GM12878 (cell line): ENCODE data around the gene SCGB3A2. TPM values are rescaled to one million over a fixed set of nuclear protein-coding genes. Genes with fewer than 3 reads are reported as not detected.

Source experiments
- ATAC-seq: fragments of 200-7000 bp; cut with Tn5 transposase; 3 replicates; pipeline ENCODE4 v1.9.1; 2020; ENCODE audit warnings: mild to moderate bottlenecking, moderate library complexity
- BruUV-seq: library from RNA; stranded (reverse); fragments of 400-500 nt; replicated peaks from 2 replicates; lab custom pipeline; 2021; lab: Mats Ljungman, UMichigan
- CTCF ChIA-PET: fragments of 300-600 bp; sonication (Branson Sonifier 250); formaldehyde crosslinking; extraction: SDS; loops from one replicate; lab custom pipeline; 2021; ENCODE audit warnings: inconsistent platforms; lab: Yijun Ruan, JAX
- POLR2A ChIA-PET: fragments of 350-600 bp; formaldehyde crosslinking; extraction: SDS; loops from one replicate; lab custom pipeline; 2021; ENCODE audit warnings: inconsistent platforms; lab: Charles Lee
- RAD21 ChIA-PET: fragments of 300-600 bp; sonication (Branson Sonifier 250); formaldehyde crosslinking; loops from one replicate; lab custom pipeline; 2023; ENCODE audit warnings: antibody characterized with exemption; ENCODE audit not compliant: unreplicated experiment; lab: Charles Lee
- SMC1A ChIA-PET: fragments of 300-600 bp; sonication (Branson Sonifier 250); formaldehyde crosslinking; loops from one replicate; lab custom pipeline; 2023; ENCODE audit not compliant: unreplicated experiment, uncharacterized antibody; lab: Charles Lee
- DNase-seq: peaks from one replicate; pipeline ENCODE4 v3.0.0-alpha.2; 2011; ENCODE audit warnings: low read depth, low spot score
- FAIRE-seq: peaks from 3 replicates; lab custom pipeline; 2011; peaks lifted over from hg19 to GRCh38; lab: Jason Lieb, UNC
- H2AFZ ChIP-seq: 2 replicates; pipeline ENCODE4 v1.6.0; 2011; ENCODE audit warnings: low read depth, low read length, control low read depth; ENCODE audit not compliant: control insufficient read depth
- H3K27ac ChIP-seq: 2 replicates; pipeline ENCODE4 v1.5.1; 2011; ENCODE audit warnings: control low read depth; ENCODE audit not compliant: control insufficient read depth, insufficient read depth
- H3K27me3 ChIP-seq, 2 experiments: replicated peaks in 1 of 2; 2 replicates each; pipeline versions ENCODE4 v1.6.0 to v1.6.1; 2011; ENCODE audit warnings: low read length in 1 of 2; ENCODE audit not compliant: control insufficient read depth in 2 of 2, insufficient read depth in 2 of 2
- H3K36me3 ChIP-seq, 2 experiments: 2 replicates each; pipeline ENCODE4 v1.5.1; 2011; ENCODE audit warnings: low read length in 1 of 2; ENCODE audit not compliant: control insufficient read depth in 2 of 2, insufficient read depth in 2 of 2
- H3K4me1 ChIP-seq: 2 replicates; pipeline ENCODE4 v1.6.1; 2011; ENCODE audit warnings: mild to moderate bottlenecking, low read length, moderate library complexity, mixed read lengths; ENCODE audit not compliant: control insufficient read depth, insufficient read depth
- H3K4me2 ChIP-seq: 2 replicates; pipeline ENCODE4 v1.6.0; 2011; ENCODE audit warnings: control low read depth; ENCODE audit not compliant: control insufficient read depth, insufficient read depth
- H3K4me3 ChIP-seq: fragments of 200-600 bp; sonication (generic); 2 replicates; pipeline ENCODE4 v1.5.1; 2016
- H3K79me2 ChIP-seq: 2 replicates; pipeline ENCODE4 v1.6.0; 2011; ENCODE audit warnings: low read length; ENCODE audit not compliant: control insufficient read depth, insufficient read depth
- H3K9ac ChIP-seq: 2 replicates; pipeline ENCODE4 v1.8.0; 2011; ENCODE audit warnings: low read length, control low read depth, mixed read lengths; ENCODE audit not compliant: control insufficient read depth, insufficient read depth
- H3K9me3 ChIP-seq: replicated peaks from 3 replicates; pipeline ENCODE4 v1.5.1; 2011; ENCODE audit warnings: mild to moderate bottlenecking, low read length; ENCODE audit not compliant: control insufficient read depth, insufficient read depth
- H4K20me1 ChIP-seq: 2 replicates; pipeline ENCODE4 v1.6.0; 2011; ENCODE audit not compliant: control insufficient read depth, insufficient read depth
- CEBPB ChIP-seq, 2 experiments: fragments of 150-350 bp in 1 of 2; IDR thresholded peaks; 2 replicates each; pipeline ENCODE4 v1.6.1; 2012 to 2014; ENCODE audit warnings: low read depth in 2 of 2, low read length in 2 of 2, borderline replicate concordance in 1 of 2, inconsistent platforms in 1 of 2
- CEBPZ ChIP-seq: fragments of 150-350 bp; IDR thresholded peaks from 2 replicates; pipeline ENCODE4 v1.6.1; 2016; ENCODE audit warnings: low read depth, low read length
- ETV6 ChIP-seq, 2 experiments: fragments of 450-650 bp in 1 of 2; IDR thresholded peaks in 1 of 2; conservative IDR thresholded peaks in 1 of 2; 2 replicates each; pipeline ENCODE4 v1.6.1; 2014; ENCODE audit warnings: antibody characterized with exemption in 1 of 2, borderline replicate concordance in 1 of 2, low read depth in 1 of 2, mild to moderate bottlenecking in 1 of 2, moderate library complexity in 1 of 2
- SREBF2 ChIP-seq: IDR thresholded peaks from 2 replicates; pipeline ENCODE4 v1.6.1; 2012; ENCODE audit warnings: mild to moderate bottlenecking, low read length
- STAT1 ChIP-seq: fragments of 450-650 bp; conservative IDR thresholded peaks from 2 replicates; pipeline ENCODE4 v1.6.1; 2014; ENCODE audit warnings: antibody characterized with exemption, mild to moderate bottlenecking
- ZNF622 ChIP-seq: fragments of 450-650 bp; IDR thresholded peaks from 2 replicates; pipeline ENCODE4 v1.6.1; 2017; ENCODE audit warnings: mild to moderate bottlenecking, inconsistent platforms
- ZZZ3 ChIP-seq: IDR thresholded peaks from 2 replicates; pipeline ENCODE4 v1.6.1; 2011; ENCODE audit warnings: low read depth; ENCODE audit not compliant: control insufficient read depth, insufficient read length
- WGBS: methylation state at CpG from one replicate; pipeline ENCODE4 v1.1.6; 2016; ENCODE audit warnings: low lambda C conversion rate; ENCODE audit not compliant: insufficient replicate concordance, insufficient coverage; ENCODE audit errors: missing lambda C conversion rate; 5-methylcytosine and 5-hydroxymethylcytosine counted together
- in situ Hi-C: fragments of 300-500 bp; cut with MboI; formaldehyde crosslinking; loops from 9 replicates; pipeline ENCODE4 v1.14.3; 2018; ENCODE audit warnings: mixed read lengths
- intact Hi-C: fragments of 100-400 bp; cut with micrococcal nuclease; formaldehyde crosslinking; loops from one replicate; pipeline ENCODE4 v1.14.2; 2022; ENCODE audit not compliant: unreplicated experiment
- polyA plus RNA-seq, 11 experiments: library from polyadenylated mRNA; depleted of rRNA in 4 of 11; unstranded in 6 of 11; stranded (reverse) in 5 of 11; fragments of >200 nt; fragmentation: Nextera tagmentation in 4 of 11; fragmentation: Illumina TruSeq in 1 of 11; extraction: Ambion mirVana in 4 of 11; extraction: Trizol in 1 of 11; gene quantifications; 1 replicate in 1 of 11; 2 replicates in 10 of 11; pipeline versions ENCODE4 v1.2.1 to v1.2.3, GENCODE V29; 2011 to 2016; ENCODE audit warnings: inconsistent platforms in 2 of 11, missing spikeins in 2 of 11, low read depth in 1 of 11
- total RNA-seq, 4 experiments: library from RNA; depleted of rRNA in 3 of 4; stranded (reverse); fragments of >200 nt in 3 of 4; fragmentation: Illumina TruSeq in 1 of 4; extraction: Trizol in 1 of 4; gene quantifications; 2 replicates each; pipeline versions ENCODE4 v1.2.1 to v1.2.3, GENCODE V29; 2013 to 2021
- TF ChIP-seq, protein P1 (sequence below): IDR thresholded peaks from 2 replicates; pipeline ENCODE4 v1.6.1; 2012; ENCODE audit warnings: low read depth, low read length, improper control_type of control experiment

Gene SCGB3A2
- total and polyA plus RNA-seq, 10 of the 15 experiments (the other 5 are each of a cell fraction or from before 2014, with no cell fraction given) = 0.24 TPM; not detected in 9

- Histone ChIP-seq H3K27me3 (no peaks in the 10 kb centered on the region), H3K79me2 (no peaks in the 10 kb centered on the region), H3K36me3 (no peaks in the 10 kb centered on the region), H4K20me1 (no peaks in the 10 kb centered on the region), H3K9me3 (no peaks in the 10 kb centered on the region), H3K27ac (no peak within 1 kb of the TSS), H2AFZ (no peak within 1 kb of the TSS), H3K4me2 (no peak within 1 kb of the TSS), H3K4me3 (no peak within 1 kb of the TSS), H3K9ac (no peak within 1 kb of the TSS), H3K4me1 (no peaks in the 10 kb centered on the region)
- no TSS peak for BruUV-seq
- no peak for TF ChIP-seq ETV6 (conservative IDR thresholded peaks at IDR 0.05 in 1 of 2, IDR thresholded peaks at IDR 0.05 in 1 of 2; ENCODE audit: borderline replicate concordance in 1 of 2, low read depth in 1 of 2)
- TF ChIP-seq STAT1 = no peak
- TF ChIP-seq CEBPZ = no peak
- TF ChIP-seq SREBF2 = no peak
- no peak for TF ChIP-seq ZNF622
- no peak for TF ChIP-seq ZZZ3
- no peak for TF ChIP-seq CEBPB (IDR thresholded peaks at IDR 0.05; ENCODE audit: borderline replicate concordance in 1 of 2, low read depth in 2 of 2, low read length in 2 of 2)
- TF ChIP-seq, protein P1, sequence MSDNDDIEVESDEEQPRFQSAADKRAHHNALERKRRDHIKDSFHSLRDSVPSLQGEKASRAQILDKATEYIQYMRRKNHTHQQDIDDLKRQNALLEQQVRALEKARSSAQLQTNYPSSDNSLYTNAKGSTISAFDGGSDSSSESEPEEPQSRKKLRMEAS = no peak
- in situ Hi-C loops = no loop called here
- ChIA-PET RAD21 (no interaction called here), CTCF (interaction anchor here (0.8 to 1.0 kb wide), 2 partner anchors 44 to 203 kb away, joined by 3 read pairs; no protein-coding TSS in a partner anchor), POLR2A (no interaction called here), SMC1A (no interaction called here)
- intact Hi-C loops = no loop called here
- no peak for ATAC-seq
- no peak for DNase-seq
- 55% methylated on average over 3 of the region's 3 CpGs for WGBS
- FAIRE-seq = no peak
Observed at GRCh38 chr5:147831465-147831864, 47.0 kb upstream of the SCGB3A2 start, which contains the start of gene SPINK1. Gene SPINK1, minus strand, starts transcription at chr5:147831671. Its CDS starts 94 bp downstream, at chr5:147831577.
